ENCODE measurements around the gene ZNHIT2.

The ZNHIT2 gene

DNA sequence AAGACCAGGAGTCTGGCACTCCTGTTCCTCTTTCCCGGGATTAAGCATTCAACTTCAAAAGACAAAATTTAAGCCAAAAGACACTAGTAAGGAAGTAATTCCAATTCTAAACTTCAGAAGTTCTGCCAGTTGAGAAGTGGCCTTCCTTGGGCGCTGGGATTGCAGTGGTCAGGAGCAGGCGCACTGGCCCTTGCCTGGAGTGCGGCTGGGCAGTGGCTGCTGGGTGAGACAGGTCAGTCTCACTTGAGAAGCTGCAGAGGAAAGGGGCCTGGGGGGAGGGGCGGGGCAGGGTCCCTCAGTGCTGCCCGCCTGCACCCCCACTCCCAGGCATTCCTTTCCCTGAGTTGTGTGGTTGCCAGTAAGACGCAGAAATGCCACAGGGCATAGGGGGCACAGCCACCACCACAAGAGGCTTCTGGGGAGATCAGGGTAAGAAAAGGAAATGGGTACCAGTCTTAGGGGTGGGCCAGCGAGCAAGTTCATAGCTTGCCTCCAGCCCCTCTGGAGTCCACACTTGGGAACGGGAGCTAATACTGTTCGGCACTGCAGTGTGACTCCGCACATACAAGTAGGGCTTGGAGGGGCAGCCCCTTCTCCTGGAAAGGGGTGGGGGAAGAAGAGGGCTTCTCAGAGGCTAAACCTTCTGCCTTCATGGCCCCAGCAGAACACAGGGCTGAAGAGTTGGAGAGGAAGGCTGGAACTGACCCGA lies 10.1 kb upstream of the ZNHIT2 start:
- TF ChIP-seq CTCF (conservative IDR thresholded peaks at IDR 0.05; ENCODE audit: low read depth), result no peak
- POLR2A ChIA-PET (ENCODE audit: low non-redundant PET), result no interaction called here
- DNase-seq (ENCODE audit: low spot score), result no peak
- CTCF ChIA-PET, result interaction anchor here (0.6 kb wide), 1 partner anchor 334 kb away, joined by 3 read pairs; no protein-coding TSS in a partner anchor
- peak overlapping the region; percentile 43 for H3K27ac ChIP-seq

DNA sequence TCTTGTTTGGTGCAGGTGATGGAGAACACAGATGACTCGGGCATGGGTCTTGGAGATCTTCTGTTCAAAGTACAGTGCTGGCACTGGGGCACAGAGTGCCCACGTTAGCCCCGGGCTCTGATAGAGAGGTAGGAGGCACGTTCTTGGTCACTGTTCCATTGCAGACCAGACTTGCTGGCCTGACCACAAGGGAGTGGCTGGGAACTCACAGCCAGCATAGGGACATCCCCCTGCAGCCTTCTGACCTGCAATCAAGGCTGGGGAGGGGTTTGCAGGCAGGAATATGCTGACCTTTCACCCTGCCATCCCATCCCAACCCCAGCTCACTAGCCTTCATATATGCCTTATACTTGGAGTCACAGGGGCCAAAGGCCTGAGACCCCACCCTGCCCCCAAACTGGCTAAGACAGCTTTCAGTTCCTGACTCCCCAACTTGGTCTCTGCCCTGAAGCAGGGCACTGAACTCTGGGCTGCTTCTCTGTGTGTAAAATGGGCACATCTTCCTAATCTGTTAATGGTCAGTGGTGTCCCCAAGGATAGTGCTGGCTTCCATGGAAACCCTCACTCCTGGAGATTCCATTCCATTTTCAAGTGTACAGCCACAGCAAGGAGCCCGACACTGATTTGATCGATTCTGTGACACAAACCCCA lies 9.2 kb upstream of the ZNHIT2 start:
- CTCF ChIA-PET, result interaction anchor here (0.6 kb wide), 1 partner anchor 333 kb away, joined by 3 read pairs; no protein-coding TSS in a partner anchor
- H3K27ac ChIP-seq, result peak overlapping the region; percentile 51
- TF ChIP-seq CTCF (conservative IDR thresholded peaks at IDR 0.05; ENCODE audit: low read depth), result no peak
- POLR2A ChIA-PET (ENCODE audit: low non-redundant PET), result interaction anchor here (0.9 kb wide), 1 partner anchor 15 kb away, joined by 3 read pairs; the partner anchor contains the start of gene TM7SF2
- no peak for DNase-seq (ENCODE audit: low spot score)

DNA sequence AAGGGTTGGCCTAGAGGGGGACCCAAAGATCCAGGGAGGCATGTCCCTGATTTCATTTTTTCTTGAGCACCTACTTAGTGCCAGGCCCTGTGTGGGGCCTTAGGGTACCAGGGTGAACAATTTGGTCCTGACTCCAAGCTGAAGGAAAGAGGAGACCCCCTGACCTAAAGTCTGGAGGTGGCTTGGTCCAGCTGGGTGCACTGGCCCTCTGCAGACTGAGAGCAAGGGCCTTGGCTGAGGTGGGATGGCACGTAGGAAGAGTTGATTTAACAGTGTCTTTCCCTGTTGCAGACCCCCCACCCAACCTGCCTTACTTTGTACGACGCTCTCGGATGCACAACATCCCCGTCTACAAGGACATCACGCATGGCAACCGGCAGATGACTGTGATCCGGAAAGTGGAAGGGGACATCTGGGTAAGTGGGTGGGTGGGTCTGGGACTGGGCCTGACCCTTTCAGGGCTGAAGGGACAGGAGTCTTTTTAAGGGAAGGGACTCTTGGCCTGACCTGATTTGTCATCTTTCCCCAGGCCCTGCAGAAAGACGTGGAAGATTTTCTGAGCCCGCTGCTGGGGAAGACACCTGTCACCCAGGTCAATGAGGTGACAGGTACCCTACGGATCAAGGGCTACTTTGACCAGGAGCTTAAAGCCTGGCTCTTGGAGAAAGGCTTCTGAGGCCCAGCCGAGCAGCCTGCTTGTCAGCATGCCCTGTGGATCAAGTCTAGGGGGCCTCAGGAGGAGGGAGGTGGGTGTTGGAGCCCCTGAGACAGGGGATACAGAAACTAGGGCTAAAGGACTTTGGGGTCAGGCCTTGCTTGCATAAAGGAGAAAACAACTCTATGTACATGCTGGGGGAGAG lies 7.9 kb upstream of the ZNHIT2 start:
- H3K27ac ChIP-seq, result peak overlapping the region; percentile 51
- no peak for TF ChIP-seq CTCF (conservative IDR thresholded peaks at IDR 0.05; ENCODE audit: low read depth)
- DNase-seq (ENCODE audit: low spot score), result no peak
- ChIA-PET CTCF (interaction anchor here (1.0 kb wide), 1 partner anchor 56 kb away, joined by 3 read pairs; no protein-coding TSS in a partner anchor), POLR2A (ENCODE audit: low non-redundant PET) (no interaction called here)

- TF ChIP-seq CTCF (conservative IDR thresholded peaks at IDR 0.05; ENCODE audit: low read depth), result no peak
- DNase-seq (ENCODE audit: low spot score), result no peak
- ChIA-PET CTCF (interaction anchor here (1.0 kb wide), 1 partner anchor 57 kb away, joined by 3 read pairs; no protein-coding TSS in a partner anchor), POLR2A (ENCODE audit: low non-redundant PET) (interaction anchor here (0.7 kb wide), 1 partner anchor 79 kb away, joined by 3 read pairs; no protein-coding TSS in a partner anchor)
- H3K27ac ChIP-seq, result peak overlapping the region; percentile 88
Measured at GRCh38 chr11:65124480-65125196, 7.1 kb upstream of the ZNHIT2 start.

DNA sequence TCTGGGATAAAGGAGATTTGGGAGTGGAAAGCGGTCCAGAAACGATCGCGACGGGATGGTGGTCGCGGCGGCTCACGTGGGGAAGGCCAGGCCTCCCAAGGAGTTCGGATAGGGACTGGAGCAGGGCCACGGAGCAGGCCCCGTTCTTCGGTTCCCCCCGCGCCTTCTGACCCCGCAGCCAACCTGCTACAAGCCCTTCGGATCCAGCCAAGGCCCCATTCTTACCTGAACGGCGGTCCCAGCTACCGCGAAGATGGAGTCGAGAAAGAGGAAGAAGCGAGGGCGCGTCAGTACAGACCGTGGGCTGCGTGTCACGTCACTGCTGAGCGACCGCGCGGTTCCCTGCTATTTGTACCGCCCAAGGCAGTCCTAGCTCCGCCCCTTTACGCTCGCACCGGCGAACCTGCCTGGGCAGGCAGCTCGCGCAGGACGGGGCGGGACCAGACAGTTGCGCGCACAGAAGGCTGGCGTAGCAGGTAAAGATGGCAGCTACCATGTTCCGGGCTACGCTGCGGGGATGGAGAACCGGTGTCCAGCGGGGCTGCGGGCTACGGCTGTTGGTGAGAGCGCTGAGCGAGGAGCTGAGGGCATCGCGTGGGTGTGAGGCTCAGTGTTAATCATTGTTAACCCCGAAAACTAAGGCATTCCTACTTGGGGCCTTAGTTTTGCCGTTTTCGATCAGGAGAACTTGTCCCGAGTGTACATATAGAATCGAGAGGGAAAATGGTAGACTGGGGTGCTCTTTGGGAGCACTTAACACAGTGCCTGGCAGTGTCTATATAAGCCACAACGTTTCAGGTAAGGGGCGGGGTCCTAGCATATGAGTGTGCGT lies 4.6 kb upstream of the ZNHIT2 start, which contains the start of the genes FAU and MRPL49:
FAU (minus strand) TSS at position 270 of the 832 bp plus-strand sequence. CDS start 321 bp downstream, outside the sequence.
MRPL49 (plus strand) TSS at position 457 of the 832 bp plus-strand sequence; CDS start at position 483, 26 bp downstream.
- ChIA-PET CTCF (interaction anchor here (0.6 to 1.5 kb wide), 7 partner anchors 10 to 70 kb away, joined by 3 to 12 read pairs (median 3); partner anchors contain the start of gene TM7SF2), POLR2A (ENCODE audit: low non-redundant PET) (interaction anchor here (0.6 to 1.9 kb wide), 10 partner anchors 9 to 260 kb away, joined by 3 to 9 read pairs (median 7); partner anchors contain the start of genes CAPN1, SYVN1 and TM7SF2)
- peak within 1 kb of the TSS; percentile 88 for H3K27ac ChIP-seq
- no peak for TF ChIP-seq CTCF (conservative IDR thresholded peaks at IDR 0.05; ENCODE audit: low read depth)
- peak; percentile 92 for DNase-seq (ENCODE audit: low spot score)

All from RWPE1 (cell line).